Measurements from ENCODE around the gene PKP1. TPM values are rescaled to one million over a fixed set of nuclear protein-coding genes. Genes with fewer than 3 reads are reported as not detected.

PKP1 gene
- total RNA-seq, 1 donor from 2014 or later, result 2.2 TPM

DNA sequence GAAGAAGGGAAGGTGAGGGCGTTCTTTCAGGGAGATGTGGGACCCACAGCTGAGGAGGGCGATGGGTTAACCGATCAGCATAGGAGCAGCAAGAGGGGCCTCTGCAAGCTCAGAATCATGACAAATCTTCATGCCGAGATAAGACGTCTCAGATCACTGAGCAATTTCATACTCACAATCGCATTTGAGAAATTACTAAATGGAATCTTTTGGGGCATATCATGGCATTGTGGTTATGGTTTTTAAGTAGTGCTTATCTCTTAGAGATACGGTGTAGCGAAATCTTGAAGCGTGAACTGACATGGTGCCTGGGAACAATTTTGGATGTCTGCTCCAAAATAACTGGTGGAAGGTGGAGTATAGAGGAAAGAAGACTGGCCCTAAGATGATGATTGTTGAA, 88.0 kb downstream of the PKP1 start:
- Histone ChIP-seq H3K9me3 (no peaks in the 10 kb centered on the region), H3K4me1 (no peaks in the 10 kb centered on the region), H3K4me3 (no peak overlapping the region), H3K27ac (no peak overlapping the region), H3K36me3 (no peaks in the 10 kb centered on the region), H3K27me3 (ENCODE audit: low read depth) (peaks cover 12% of the 10 kb centered on the region)
- intact Hi-C loops (cut with DNase I), result no loop called here
- TF ChIP-seq, protein P1, sequence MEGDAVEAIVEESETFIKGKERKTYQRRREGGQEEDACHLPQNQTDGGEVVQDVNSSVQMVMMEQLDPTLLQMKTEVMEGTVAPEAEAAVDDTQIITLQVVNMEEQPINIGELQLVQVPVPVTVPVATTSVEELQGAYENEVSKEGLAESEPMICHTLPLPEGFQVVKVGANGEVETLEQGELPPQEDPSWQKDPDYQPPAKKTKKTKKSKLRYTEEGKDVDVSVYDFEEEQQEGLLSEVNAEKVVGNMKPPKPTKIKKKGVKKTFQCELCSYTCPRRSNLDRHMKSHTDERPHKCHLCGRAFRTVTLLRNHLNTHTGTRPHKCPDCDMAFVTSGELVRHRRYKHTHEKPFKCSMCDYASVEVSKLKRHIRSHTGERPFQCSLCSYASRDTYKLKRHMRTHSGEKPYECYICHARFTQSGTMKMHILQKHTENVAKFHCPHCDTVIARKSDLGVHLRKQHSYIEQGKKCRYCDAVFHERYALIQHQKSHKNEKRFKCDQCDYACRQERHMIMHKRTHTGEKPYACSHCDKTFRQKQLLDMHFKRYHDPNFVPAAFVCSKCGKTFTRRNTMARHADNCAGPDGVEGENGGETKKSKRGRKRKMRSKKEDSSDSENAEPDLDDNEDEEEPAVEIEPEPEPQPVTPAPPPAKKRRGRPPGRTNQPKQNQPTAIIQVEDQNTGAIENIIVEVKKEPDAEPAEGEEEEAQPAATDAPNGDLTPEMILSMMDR (IDR thresholded peaks at IDR 0.05), result no peak
- DNase-seq, result no peak
- no peak for ATAC-seq

DNA sequence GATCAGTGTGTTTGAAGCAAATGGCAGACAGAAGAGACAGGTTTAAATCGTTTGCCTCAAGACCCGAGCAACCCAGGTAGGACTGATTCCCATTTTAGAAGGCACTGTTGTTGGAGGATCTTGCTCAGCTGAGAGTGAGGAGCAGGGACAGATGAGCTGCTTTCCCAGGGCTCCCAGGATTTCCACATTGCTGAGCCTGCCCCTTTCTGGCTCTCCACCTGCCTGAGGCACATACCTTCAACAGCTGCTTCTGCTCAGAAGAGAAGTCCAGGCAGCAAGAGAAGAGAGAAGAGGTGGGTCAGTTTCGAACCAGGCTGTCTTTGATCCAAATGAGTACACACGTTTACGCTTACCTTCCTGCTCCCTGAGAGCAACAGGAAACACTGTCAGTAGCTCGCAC, 88.5 kb downstream of the PKP1 start:
- Histone ChIP-seq H3K9me3 (no peaks in the 10 kb centered on the region), H3K27me3 (ENCODE audit: low read depth) (peaks cover 12% of the 10 kb centered on the region), H3K4me1 (no peaks in the 10 kb centered on the region), H3K27ac (no peak overlapping the region), H3K36me3 (no peaks in the 10 kb centered on the region), H3K4me3 (no peak overlapping the region)
- TF ChIP-seq, protein P1 (IDR thresholded peaks at IDR 0.05), result no peak
- ATAC-seq (no peak), DNase-seq (no peak)
- intact Hi-C loops (cut with DNase I), result no loop called here

DNA sequence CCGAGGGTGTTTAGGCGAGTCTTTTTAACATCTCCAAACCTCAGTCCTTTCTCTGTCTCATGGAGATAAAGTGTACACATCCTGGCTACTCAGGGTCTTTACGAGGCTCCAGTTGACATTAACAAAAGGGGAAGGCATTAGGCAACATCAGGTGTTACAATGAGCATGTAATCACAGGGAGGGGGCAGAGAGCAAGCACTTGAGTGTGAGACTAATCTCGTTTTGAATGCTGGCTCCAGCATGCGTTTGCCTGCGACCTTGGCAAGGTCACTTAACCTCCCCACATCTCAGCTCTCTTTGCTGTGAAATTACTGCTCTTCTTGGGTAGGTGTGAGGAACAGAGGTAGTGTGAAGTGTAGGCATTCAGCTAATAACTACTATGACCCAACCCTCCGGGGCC, 91.1 kb downstream of the PKP1 start:
- Histone ChIP-seq H3K4me1 (no peaks in the 10 kb centered on the region), H3K9me3 (no peaks in the 10 kb centered on the region), H3K27me3 (ENCODE audit: low read depth) (peaks cover 12% of the 10 kb centered on the region), H3K27ac (no peak overlapping the region), H3K4me3 (no peak overlapping the region), H3K36me3 (no peaks in the 10 kb centered on the region)
- intact Hi-C loops (cut with DNase I), result no loop called here
- DNase-seq, result no peak
- TF ChIP-seq, protein P1 (IDR thresholded peaks at IDR 0.05), result no peak
- ATAC-seq, result no peak

DNA sequence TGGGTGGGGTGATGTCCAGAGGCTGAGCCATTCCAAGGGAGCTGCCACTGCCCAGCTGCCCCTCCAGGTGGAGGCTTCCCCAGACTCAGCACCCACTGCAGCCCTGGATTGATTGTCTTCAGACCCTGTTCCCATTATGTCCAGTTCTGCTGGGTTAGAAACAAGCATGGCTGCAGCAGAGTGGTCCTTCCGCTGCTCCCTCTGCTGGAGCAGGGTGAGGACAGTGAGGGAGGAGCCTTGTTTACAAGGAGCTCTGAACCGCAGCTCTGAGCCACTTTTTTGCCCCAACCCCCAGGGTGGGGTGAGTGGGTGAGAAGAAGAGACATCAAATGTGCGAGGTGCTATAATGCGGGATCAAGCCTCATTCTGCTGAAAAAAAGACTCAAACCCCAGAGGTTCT, 91.9 kb downstream of the PKP1 start:
- TF ChIP-seq, protein P1 (IDR thresholded peaks at IDR 0.05), result no peak
- intact Hi-C loops (cut with DNase I), result no loop called here
- no peak for DNase-seq
- Histone ChIP-seq H3K4me1 (peaks cover 8% of the 10 kb centered on the region), H3K27me3 (ENCODE audit: low read depth) (peaks cover 12% of the 10 kb centered on the region), H3K4me3 (no peak overlapping the region), H3K36me3 (no peaks in the 10 kb centered on the region), H3K9me3 (no peaks in the 10 kb centered on the region), H3K27ac (no peak overlapping the region)
- no peak for ATAC-seq

DNA sequence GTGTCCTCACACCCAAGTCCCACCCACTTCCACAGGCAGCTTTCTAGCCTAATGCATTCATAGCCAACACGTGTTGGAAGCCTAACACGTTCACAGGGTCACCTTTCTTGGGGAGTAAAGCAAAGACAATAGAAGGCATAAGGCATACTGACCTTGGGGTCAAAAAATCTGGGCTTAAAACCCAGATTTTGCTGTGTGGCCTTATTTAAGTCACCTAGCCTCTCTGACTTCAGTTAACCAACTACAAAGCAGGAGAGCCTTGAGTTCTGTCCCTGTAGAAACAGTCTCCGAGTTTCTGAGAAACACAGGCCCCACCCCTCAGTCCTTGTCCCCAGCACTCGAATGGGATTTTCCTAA, 92.8 kb downstream of the PKP1 start:
- TF ChIP-seq, protein P1 (IDR thresholded peaks at IDR 0.05), result no peak
- no peaks in the 10 kb centered on the region for H3K36me3 ChIP-seq
- DNase-seq (no peak), ATAC-seq (no peak)
- H3K4me3 ChIP-seq, result no peak overlapping the region
- peaks cover 10% of the 10 kb centered on the region for H3K27me3 ChIP-seq (ENCODE audit: low read depth)
- H3K4me1 ChIP-seq, result peaks cover 17% of the 10 kb centered on the region
- H3K9me3 ChIP-seq, result no peaks in the 10 kb centered on the region
- intact Hi-C loops (cut with DNase I), result no loop called here
- H3K27ac ChIP-seq, result no peak overlapping the region

Measured in lower lobe of right lung (tissue), 2 donors.